Neural cell (in vitro differentiated cells): Measurements from ENCODE around the gene WNT4. TPM values are rescaled to one million over a fixed set of nuclear protein-coding genes. Genes with fewer than 3 reads are reported as not detected.
"Not testable (repeated sequence)": the region's sequence is repeated elsewhere in the genome, so short reads cannot be mapped to it uniquely, and the experiment has no call there.

ENCODE experiments used
- H2AFZ ChIP-seq: fragments of 200-600, 300-800 bp; sonication (generic), shearing (Covaris generic); 2 replicates; pipeline ENCODE4 v1.6.0; 2014; ENCODE audit warnings: low read depth, mild to moderate bottlenecking, antibody characterized with exemption, low read length, moderate library complexity
- H3F3A ChIP-seq: fragments of 200-600 bp; shearing (Covaris generic); 2 replicates; pipeline ENCODE4 v1.6.1; 2016; ENCODE audit warnings: mild to moderate bottlenecking, moderate library complexity, mixed read lengths, antibody characterized with exemption, low read length; ENCODE audit not compliant: insufficient read depth, poor library complexity, severe bottlenecking
- H3K27ac ChIP-seq: fragments of 200-600, 300-800 bp; sonication (generic), shearing (Covaris generic); 2 replicates; pipeline ENCODE4 v1.5.1; 2014; ENCODE audit warnings: mild to moderate bottlenecking, low read length, moderate library complexity
- H3K27me3 ChIP-seq: fragments of 300-800, 200-600 bp; sonication (generic), shearing (Covaris generic); 2 replicates; pipeline ENCODE4 v1.6.0; 2014; ENCODE audit warnings: mild to moderate bottlenecking, low read depth, low read length, moderate library complexity; ENCODE audit not compliant: insufficient read depth
- H3K36me3 ChIP-seq: fragments of 300-800, 200-600 bp; sonication (generic), shearing (Covaris generic); 2 replicates; pipeline ENCODE4 v1.5.1; 2014; ENCODE audit warnings: mild to moderate bottlenecking, antibody characterized with exemption, low read length, moderate library complexity; ENCODE audit not compliant: insufficient read depth
- H3K4me2 ChIP-seq: fragments of 300-800, 200-600 bp; sonication (generic), shearing (Covaris generic); 2 replicates; pipeline ENCODE4 v1.6.0; 2014; ENCODE audit warnings: mild to moderate bottlenecking, low read length
- H3K4me3 ChIP-seq: fragments of 300-800, 200-600 bp; sonication (generic), shearing (Covaris generic); 2 replicates; pipeline ENCODE4 v1.5.1; 2014; ENCODE audit warnings: mild to moderate bottlenecking, low read length, moderate library complexity
- H3K79me2 ChIP-seq: fragments of 200-600 bp; shearing (Covaris generic); replicated peaks from 2 replicates; pipeline ENCODE4 v1.6.0; 2014; ENCODE audit warnings: mild to moderate bottlenecking, low read length, moderate library complexity; ENCODE audit not compliant: insufficient read depth
- H3K9ac ChIP-seq: fragments of 300-800, 200-600 bp; sonication (generic), shearing (Covaris generic); 2 replicates; pipeline ENCODE4 v1.6.1; 2016; ENCODE audit warnings: mild to moderate bottlenecking, low read length, mixed read lengths
- H3K9me2 ChIP-seq: fragments of 200-600 bp; shearing (Covaris generic); 2 replicates; pipeline ENCODE4 v1.6.1; 2016; ENCODE audit warnings: mild to moderate bottlenecking, low read length, mixed read lengths; ENCODE audit not compliant: insufficient read depth
- H3K9me3 ChIP-seq: fragments of 200-600, 300-800 bp; sonication (generic), shearing (Covaris generic); 2 replicates; pipeline ENCODE4 v1.6.1; 2016; ENCODE audit warnings: mild to moderate bottlenecking, mixed run types, low read length, moderate library complexity, mixed read lengths
- H4K20me1 ChIP-seq: fragments of 200-600 bp; shearing (Covaris generic); 2 replicates; pipeline ENCODE4 v1.6.1; 2016; ENCODE audit warnings: mild to moderate bottlenecking, mixed run types; ENCODE audit not compliant: insufficient read depth
- EP300 ChIP-seq: fragments of 450-650 bp; conservative IDR thresholded peaks from 2 replicates; pipeline ENCODE4 v1.6.1; 2014; ENCODE audit warnings: antibody characterized with exemption, mild to moderate bottlenecking, moderate library complexity; ENCODE audit not compliant: poor library complexity, severe bottlenecking
- EZH2 ChIP-seq: fragments of 200-600, 300-800 bp; shearing (Covaris generic), sonication (generic); IDR thresholded peaks from 2 replicates; pipeline ENCODE4 v1.6.1; 2014; ENCODE audit warnings: antibody characterized with exemption, low read length, borderline replicate concordance, mild to moderate bottlenecking; ENCODE audit not compliant: insufficient read depth, poor library complexity, severe bottlenecking
- MXI1 ChIP-seq: fragments of 450-650 bp; conservative IDR thresholded peaks from 2 replicates; pipeline ENCODE4 v1.6.1; 2014; ENCODE audit warnings: antibody characterized with exemption, mild to moderate bottlenecking; ENCODE audit not compliant: poor library complexity, severe bottlenecking
- POLR2AphosphoS5 ChIP-seq: IDR thresholded peaks from 2 replicates; pipeline ENCODE4 v1.6.1; 2012
- RAD21 ChIP-seq: fragments of 450-650 bp; conservative IDR thresholded peaks from 2 replicates; pipeline ENCODE4 v1.6.1; 2014; ENCODE audit warnings: antibody characterized with exemption, mild to moderate bottlenecking, moderate library complexity
- SMC3 ChIP-seq: fragments of 450-650 bp; conservative IDR thresholded peaks from 2 replicates; pipeline ENCODE4 v1.6.1; 2014; ENCODE audit warnings: antibody characterized with exemption, mild to moderate bottlenecking, moderate library complexity; ENCODE audit not compliant: poor library complexity
- TAF1 ChIP-seq: IDR thresholded peaks from 2 replicates; pipeline ENCODE4 v1.6.1; 2012; ENCODE audit warnings: low read depth
- polyA plus RNA-seq: library from polyadenylated mRNA; depleted of rRNA; stranded (reverse); fragments of >200 nt; gene quantifications from 2 replicates; pipeline ENCODE4 v1.2.3, GENCODE V29; 2014
- TF ChIP-seq, protein P1 (sequence below): IDR thresholded peaks from 2 replicates; pipeline ENCODE4 v1.6.1; 2012; ENCODE audit warnings: borderline replicate concordance
- TF ChIP-seq, protein P2 (sequence below): fragments of 450-650 bp; IDR thresholded peaks from 2 replicates; pipeline ENCODE4 v1.5.1; 2014; ENCODE audit warnings: antibody characterized with exemption, mild to moderate bottlenecking, moderate library complexity; ENCODE audit not compliant: poor library complexity, severe bottlenecking

Gene WNT4
- polyA plus RNA-seq, 1 donor from 2014 or later = 5.1 TPM

DNA sequence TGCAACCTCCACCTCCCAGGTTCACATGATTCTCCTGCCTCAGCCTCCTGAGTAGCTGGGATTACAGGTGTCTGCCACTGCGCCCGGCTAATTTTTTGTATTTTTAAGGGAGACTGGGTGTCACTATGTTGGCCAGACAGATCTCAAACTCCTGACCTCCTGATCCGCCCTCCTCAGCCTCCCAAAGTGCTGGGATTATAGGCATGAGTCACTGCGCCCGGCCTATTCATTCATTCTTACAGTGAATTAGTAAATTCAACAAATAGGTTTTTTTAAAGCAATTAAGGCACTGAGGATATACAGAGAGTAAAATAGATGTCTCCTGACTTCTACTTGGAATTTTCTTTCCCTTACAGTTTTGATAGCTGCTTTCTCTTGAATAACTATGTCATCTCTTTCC, 46.9 kb downstream of the WNT4 start:
- Histone ChIP-seq H3K9me2 (no peaks in the 10 kb centered on the region), H3K36me3 (no peaks in the 10 kb centered on the region), H3K79me2 (no peaks in the 10 kb centered on the region), H3F3A (no peaks in the 10 kb centered on the region), H4K20me1 (peaks cover under 1% of the 10 kb centered on the region), H3K9me3 (no peaks in the 10 kb centered on the region), H3K4me2 (no peak overlapping the region), H3K27me3 (no peaks in the 10 kb centered on the region), H3K4me3 (no peak overlapping the region), H2AFZ (no peak overlapping the region), H3K9ac (no peak overlapping the region), H3K27ac (peak overlapping the region; percentile 49)
- no peak for TF ChIP-seq RAD21
- no peak for TF ChIP-seq SMC3
- TF ChIP-seq, protein P1, sequence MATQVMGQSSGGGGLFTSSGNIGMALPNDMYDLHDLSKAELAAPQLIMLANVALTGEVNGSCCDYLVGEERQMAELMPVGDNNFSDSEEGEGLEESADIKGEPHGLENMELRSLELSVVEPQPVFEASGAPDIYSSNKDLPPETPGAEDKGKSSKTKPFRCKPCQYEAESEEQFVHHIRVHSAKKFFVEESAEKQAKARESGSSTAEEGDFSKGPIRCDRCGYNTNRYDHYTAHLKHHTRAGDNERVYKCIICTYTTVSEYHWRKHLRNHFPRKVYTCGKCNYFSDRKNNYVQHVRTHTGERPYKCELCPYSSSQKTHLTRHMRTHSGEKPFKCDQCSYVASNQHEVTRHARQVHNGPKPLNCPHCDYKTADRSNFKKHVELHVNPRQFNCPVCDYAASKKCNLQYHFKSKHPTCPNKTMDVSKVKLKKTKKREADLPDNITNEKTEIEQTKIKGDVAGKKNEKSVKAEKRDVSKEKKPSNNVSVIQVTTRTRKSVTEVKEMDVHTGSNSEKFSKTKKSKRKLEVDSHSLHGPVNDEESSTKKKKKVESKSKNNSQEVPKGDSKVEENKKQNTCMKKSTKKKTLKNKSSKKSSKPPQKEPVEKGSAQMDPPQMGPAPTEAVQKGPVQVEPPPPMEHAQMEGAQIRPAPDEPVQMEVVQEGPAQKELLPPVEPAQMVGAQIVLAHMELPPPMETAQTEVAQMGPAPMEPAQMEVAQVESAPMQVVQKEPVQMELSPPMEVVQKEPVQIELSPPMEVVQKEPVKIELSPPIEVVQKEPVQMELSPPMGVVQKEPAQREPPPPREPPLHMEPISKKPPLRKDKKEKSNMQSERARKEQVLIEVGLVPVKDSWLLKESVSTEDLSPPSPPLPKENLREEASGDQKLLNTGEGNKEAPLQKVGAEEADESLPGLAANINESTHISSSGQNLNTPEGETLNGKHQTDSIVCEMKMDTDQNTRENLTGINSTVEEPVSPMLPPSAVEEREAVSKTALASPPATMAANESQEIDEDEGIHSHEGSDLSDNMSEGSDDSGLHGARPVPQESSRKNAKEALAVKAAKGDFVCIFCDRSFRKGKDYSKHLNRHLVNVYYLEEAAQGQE = no peak
- TF ChIP-seq MXI1 = no peak
- no peak for TF ChIP-seq POLR2AphosphoS5
- no peak for TF ChIP-seq EP300
- no peak for TF ChIP-seq EZH2
- TF ChIP-seq, protein P2, sequence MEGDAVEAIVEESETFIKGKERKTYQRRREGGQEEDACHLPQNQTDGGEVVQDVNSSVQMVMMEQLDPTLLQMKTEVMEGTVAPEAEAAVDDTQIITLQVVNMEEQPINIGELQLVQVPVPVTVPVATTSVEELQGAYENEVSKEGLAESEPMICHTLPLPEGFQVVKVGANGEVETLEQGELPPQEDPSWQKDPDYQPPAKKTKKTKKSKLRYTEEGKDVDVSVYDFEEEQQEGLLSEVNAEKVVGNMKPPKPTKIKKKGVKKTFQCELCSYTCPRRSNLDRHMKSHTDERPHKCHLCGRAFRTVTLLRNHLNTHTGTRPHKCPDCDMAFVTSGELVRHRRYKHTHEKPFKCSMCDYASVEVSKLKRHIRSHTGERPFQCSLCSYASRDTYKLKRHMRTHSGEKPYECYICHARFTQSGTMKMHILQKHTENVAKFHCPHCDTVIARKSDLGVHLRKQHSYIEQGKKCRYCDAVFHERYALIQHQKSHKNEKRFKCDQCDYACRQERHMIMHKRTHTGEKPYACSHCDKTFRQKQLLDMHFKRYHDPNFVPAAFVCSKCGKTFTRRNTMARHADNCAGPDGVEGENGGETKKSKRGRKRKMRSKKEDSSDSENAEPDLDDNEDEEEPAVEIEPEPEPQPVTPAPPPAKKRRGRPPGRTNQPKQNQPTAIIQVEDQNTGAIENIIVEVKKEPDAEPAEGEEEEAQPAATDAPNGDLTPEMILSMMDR = no peak
- no peak for TF ChIP-seq TAF1

DNA sequence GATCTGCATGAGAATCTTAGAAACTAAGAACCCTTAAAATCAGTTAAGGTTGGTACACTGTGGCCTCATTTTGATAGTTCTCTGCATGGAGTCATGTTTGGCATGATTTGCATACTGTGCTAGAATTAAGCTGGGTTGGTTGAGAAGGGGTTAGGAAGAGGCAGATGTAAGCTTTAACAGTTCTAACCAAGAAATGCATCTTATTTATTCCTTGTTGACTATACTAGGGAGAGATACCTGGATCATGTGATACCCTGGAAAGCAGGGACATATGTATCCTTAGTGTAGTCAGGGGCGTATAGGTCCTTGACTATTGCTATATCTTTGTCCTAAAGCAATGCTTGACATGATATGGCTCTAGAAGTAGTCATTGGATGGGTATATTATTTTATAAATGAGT, 49.4 kb downstream of the WNT4 start:
- H3K36me3 ChIP-seq = no peaks in the 10 kb centered on the region
- peaks cover 16% of the 10 kb centered on the region for H3K79me2 ChIP-seq
- H4K20me1 ChIP-seq = peaks cover 23% of the 10 kb centered on the region
- no peaks in the 10 kb centered on the region for H3K27me3 ChIP-seq
- no peaks in the 10 kb centered on the region for H3F3A ChIP-seq
- no peaks in the 10 kb centered on the region for H3K9me3 ChIP-seq
- H2AFZ ChIP-seq = no peak overlapping the region
- no peak overlapping the region for H3K9ac ChIP-seq
- no peak overlapping the region for H3K4me2 ChIP-seq
- H3K4me3 ChIP-seq = no peak overlapping the region
- no peak overlapping the region for H3K27ac ChIP-seq
- H3K9me2 ChIP-seq = no peaks in the 10 kb centered on the region
- TF ChIP-seq, protein P2 = no peak
- TF ChIP-seq, protein P1 = no peak
- TF ChIP-seq EP300 = no peak
- TF ChIP-seq EZH2 = no peak
- no peak for TF ChIP-seq POLR2AphosphoS5
- no peak for TF ChIP-seq MXI1
- no peak for TF ChIP-seq TAF1
- TF ChIP-seq RAD21 = no peak
- no peak for TF ChIP-seq SMC3

DNA sequence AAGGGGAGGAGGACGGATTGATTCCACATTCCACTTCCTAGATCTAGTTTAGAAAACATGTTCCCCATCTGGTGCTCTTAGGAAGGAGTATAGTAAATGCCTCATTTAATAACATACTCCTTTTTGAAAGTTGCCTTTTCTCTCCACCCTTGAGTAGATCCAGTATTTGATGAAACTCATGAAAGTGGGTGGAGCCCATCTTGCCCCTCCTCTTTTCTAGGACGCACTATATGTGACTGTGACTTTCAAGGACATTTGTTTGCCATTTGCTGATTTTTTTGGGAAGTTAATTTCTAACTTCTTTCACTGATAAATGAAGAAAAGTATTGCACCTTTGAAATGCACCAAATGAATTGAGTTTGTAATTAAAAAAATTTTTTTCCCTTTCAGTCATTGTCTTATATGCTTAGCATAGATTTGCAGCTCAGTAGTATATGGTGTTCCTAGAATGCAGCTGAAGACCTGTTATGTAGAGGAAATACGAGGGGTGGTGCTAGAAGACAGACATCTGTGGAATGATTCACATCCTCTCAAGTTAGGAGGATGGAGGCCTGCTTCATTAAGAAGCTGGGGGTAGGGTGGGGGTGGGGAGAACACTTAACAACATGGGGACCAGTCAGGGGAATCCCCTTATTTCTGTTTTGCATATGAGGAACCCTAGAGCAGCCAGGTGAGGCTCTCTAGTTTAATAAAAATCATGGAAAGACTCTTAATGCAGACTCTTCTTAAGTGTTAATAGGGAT, 50.7 kb downstream of the WNT4 start:
- H3K27ac ChIP-seq, H3K4me2 ChIP-seq, H3K36me3 ChIP-seq, H3K9me2 ChIP-seq, H3K27me3 ChIP-seq, H3K9me3 ChIP-seq, H3K9ac ChIP-seq, H3F3A ChIP-seq, H3K4me3 ChIP-seq, H2AFZ ChIP-seq: not testable (repeated sequence)
- peaks cover 29% of the 10 kb centered on the region for H3K79me2 ChIP-seq
- peaks cover 29% of the 10 kb centered on the region for H4K20me1 ChIP-seq
